Vagina (tissue), 2 donors: ENCODE results near the gene GUCD1. TPM values are rescaled to one million over a fixed set of nuclear protein-coding genes. Genes with fewer than 3 reads are reported as not detected.

Experiments
- DNase-seq, 2 donors: peaks; one replicate each; pipeline ENCODE4 v3.0.0-alpha.2; 2017; ENCODE audit errors: extremely low spot score in 2 of 2
- H3K27ac ChIP-seq: fragments of 200-600 bp; sonication (generic); one replicate; pipeline ENCODE4 v1.5.1; 2019
- H3K27me3 ChIP-seq: fragments of 200-600 bp; sonication (generic); one replicate; pipeline ENCODE4 v1.5.1; 2019
- H3K36me3 ChIP-seq, 2 donors: fragments of 200-600 bp; sonication (generic); one replicate each; pipeline ENCODE4 v1.5.1; 2017 to 2019
- H3K4me1 ChIP-seq: fragments of 200-600 bp; sonication (generic); one replicate; pipeline ENCODE4 v1.5.1; 2019
- H3K4me3 ChIP-seq, 2 donors: fragments of 200-600 bp; sonication (generic); 1 replicate in 1 of 2; 2 replicates in 1 of 2; pipeline ENCODE4 v1.5.1; 2016 to 2019
- H3K9me3 ChIP-seq: fragments of 200-600 bp; sonication (generic); one replicate; pipeline ENCODE4 v1.5.1; 2019
- POLR2A ChIP-seq, 2 donors: fragments of 450-650 bp; IDR thresholded peaks; one replicate each; pipeline ENCODE4 v1.6.1; 2017; ENCODE audit warnings: antibody characterized with exemption in 2 of 2, mild to moderate bottlenecking in 2 of 2, moderate library complexity in 2 of 2
- POLR2AphosphoS5 ChIP-seq, 2 donors: sonication (generic); formaldehyde crosslinking; IDR thresholded peaks; one replicate each; pipeline ENCODE4 v1.9.0; 2017; ENCODE audit warnings: antibody characterized with exemption in 2 of 2, mild to moderate bottlenecking in 2 of 2, low read depth in 1 of 2; ENCODE audit not compliant: insufficient read depth in 1 of 2
- intact Hi-C: fragments of 100-400 bp; cut with DNase I; formaldehyde crosslinking; loops from one replicate; pipeline ENCODE4 v1.15.1; 2023
- total RNA-seq: library from RNA; depleted of rRNA; stranded (reverse); fragments of >200 nt; gene quantifications from one replicate; pipeline ENCODE4 v1.2.3, GENCODE V29; 2016
- TF ChIP-seq, protein P1 (sequence below), 3 experiments: fragments of 450-650 bp in 2 of 3; fragments of 200-600 bp in 1 of 3; sonication (generic) in 1 of 3; IDR thresholded peaks; one replicate each; pipeline ENCODE4 v1.5.1; 2017 to 2019; ENCODE audit warnings: antibody characterized with exemption in 3 of 3, mild to moderate bottlenecking in 2 of 3, moderate library complexity in 2 of 3

The GUCD1 gene
- total RNA-seq, 1 donor from 2014 or later, result 81.8 TPM

- TF ChIP-seq POLR2AphosphoS5 (IDR thresholded peaks at IDR 0.05; ENCODE audit: insufficient read depth in 1 of 2, low read depth in 1 of 2), result no peak
- no peak for TF ChIP-seq POLR2A (IDR thresholded peaks at IDR 0.05)
- TF ChIP-seq, protein P1, sequence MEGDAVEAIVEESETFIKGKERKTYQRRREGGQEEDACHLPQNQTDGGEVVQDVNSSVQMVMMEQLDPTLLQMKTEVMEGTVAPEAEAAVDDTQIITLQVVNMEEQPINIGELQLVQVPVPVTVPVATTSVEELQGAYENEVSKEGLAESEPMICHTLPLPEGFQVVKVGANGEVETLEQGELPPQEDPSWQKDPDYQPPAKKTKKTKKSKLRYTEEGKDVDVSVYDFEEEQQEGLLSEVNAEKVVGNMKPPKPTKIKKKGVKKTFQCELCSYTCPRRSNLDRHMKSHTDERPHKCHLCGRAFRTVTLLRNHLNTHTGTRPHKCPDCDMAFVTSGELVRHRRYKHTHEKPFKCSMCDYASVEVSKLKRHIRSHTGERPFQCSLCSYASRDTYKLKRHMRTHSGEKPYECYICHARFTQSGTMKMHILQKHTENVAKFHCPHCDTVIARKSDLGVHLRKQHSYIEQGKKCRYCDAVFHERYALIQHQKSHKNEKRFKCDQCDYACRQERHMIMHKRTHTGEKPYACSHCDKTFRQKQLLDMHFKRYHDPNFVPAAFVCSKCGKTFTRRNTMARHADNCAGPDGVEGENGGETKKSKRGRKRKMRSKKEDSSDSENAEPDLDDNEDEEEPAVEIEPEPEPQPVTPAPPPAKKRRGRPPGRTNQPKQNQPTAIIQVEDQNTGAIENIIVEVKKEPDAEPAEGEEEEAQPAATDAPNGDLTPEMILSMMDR (IDR thresholded peaks at IDR 0.05), result no peak
- Histone ChIP-seq H3K4me3 (no peak overlapping the region), H3K27ac (no peak overlapping the region), H3K4me1 (no peaks in the 10 kb centered on the region), H3K9me3 (no peaks in the 10 kb centered on the region), H3K27me3 (no peaks in the 10 kb centered on the region), H3K36me3 (no peaks in the 10 kb centered on the region)
- intact Hi-C loops, result loop anchor here (5.0 kb wide), 1 partner anchor 78 kb away; no protein-coding TSS in a partner anchor
- no peak for DNase-seq
Measured at GRCh38 chr22:24500277-24500820, 54.6 kb downstream of the GUCD1 start.

- H3K27me3 ChIP-seq, result peaks cover 3% of the 10 kb centered on the region
- H3K4me1 ChIP-seq, result peaks cover 3% of the 10 kb centered on the region
- TF ChIP-seq, protein P1 (IDR thresholded peaks at IDR 0.05), result no peak
- TF ChIP-seq POLR2A (IDR thresholded peaks at IDR 0.05) (no peak), POLR2AphosphoS5 (IDR thresholded peaks at IDR 0.05; ENCODE audit: insufficient read depth in 1 of 2, low read depth in 1 of 2) (no peak)
- H3K4me3 ChIP-seq, result no peak overlapping the region
- H3K36me3 ChIP-seq, result no peaks in the 10 kb centered on the region
- H3K27ac ChIP-seq, result no peak overlapping the region
- H3K9me3 ChIP-seq, result no peaks in the 10 kb centered on the region
- DNase-seq, result no peak
- intact Hi-C loops, result loop anchor here (5.0 kb wide), 1 partner anchor 77 kb away; no protein-coding TSS in a partner anchor
Measured at GRCh38 chr22:24499706-24500276, 55.1 kb downstream of the GUCD1 start.

DNA sequence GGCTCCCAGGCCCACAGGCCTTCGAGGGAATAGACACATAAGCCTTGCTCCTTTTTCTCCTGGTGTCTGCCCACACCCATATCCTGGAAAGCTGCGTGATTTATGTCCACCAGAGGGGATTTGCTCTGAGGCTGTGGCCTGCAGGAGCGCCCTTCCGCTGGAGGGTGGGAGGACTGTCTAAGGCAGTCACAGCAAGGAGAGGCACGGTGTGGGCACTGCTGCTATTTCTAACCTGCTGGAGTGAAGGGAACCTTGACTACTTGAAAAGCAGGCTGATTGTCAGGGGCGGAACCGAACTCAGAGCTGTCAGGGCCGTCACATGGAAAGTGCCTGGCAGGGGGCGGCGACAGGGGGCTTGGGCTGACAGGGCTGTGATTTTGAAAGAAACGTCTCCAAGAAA lies 56.1 kb downstream of the GUCD1 start:
- no peak for DNase-seq

GRCh38 chr22:24497841-24498258 lies 57.1 kb downstream of the GUCD1 start:
- intact Hi-C loops, result no loop called here
- H3K9me3 ChIP-seq, result no peaks in the 10 kb centered on the region
- no peak for TF ChIP-seq POLR2AphosphoS5 (IDR thresholded peaks at IDR 0.05; ENCODE audit: insufficient read depth in 1 of 2, low read depth in 1 of 2)
- TF ChIP-seq POLR2A (IDR thresholded peaks at IDR 0.05), result no peak

More for the DNA sequence above, 56.1 kb downstream of the GUCD1 start:
- TF ChIP-seq, protein P1 (IDR thresholded peaks at IDR 0.05), result no peak
- no peak for TF ChIP-seq POLR2A (IDR thresholded peaks at IDR 0.05)
- no peak for TF ChIP-seq POLR2AphosphoS5 (IDR thresholded peaks at IDR 0.05; ENCODE audit: insufficient read depth in 1 of 2, low read depth in 1 of 2)
- Histone ChIP-seq H3K36me3 (no peaks in the 10 kb centered on the region), H3K9me3 (no peaks in the 10 kb centered on the region), H3K27ac (no peak overlapping the region), H3K4me1 (peaks cover 10% of the 10 kb centered on the region), H3K4me3 (no peak overlapping the region), H3K27me3 (peaks cover 10% of the 10 kb centered on the region)
- intact Hi-C loops, result no loop called here

DNA sequence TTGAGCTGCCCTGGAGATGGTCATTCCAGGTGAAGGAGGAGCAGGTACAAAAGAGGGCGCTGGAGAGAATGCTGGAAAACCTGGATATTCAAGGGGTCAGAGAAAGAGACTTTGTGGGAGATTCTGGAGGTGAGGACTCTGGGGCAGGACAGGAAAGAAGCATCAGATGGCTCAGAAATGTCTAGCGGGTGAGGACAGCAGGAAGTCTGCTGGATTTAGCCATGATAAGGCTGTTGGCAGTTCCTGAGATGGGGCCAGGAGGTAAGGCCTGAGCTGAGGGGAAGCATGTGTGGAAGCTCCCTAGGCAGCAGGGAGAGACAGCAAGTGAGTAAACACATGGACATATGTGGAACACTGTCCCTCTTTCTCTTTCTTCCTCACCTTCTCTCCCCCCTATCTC lies 58.3 kb downstream of the GUCD1 start:
- Histone ChIP-seq H3K4me3 (no peak overlapping the region), H3K36me3 (no peaks in the 10 kb centered on the region), H3K27ac (no peak overlapping the region), H3K27me3 (peaks cover 10% of the 10 kb centered on the region), H3K4me1 (peaks cover 10% of the 10 kb centered on the region), H3K9me3 (no peaks in the 10 kb centered on the region)
- no peak for TF ChIP-seq POLR2A (IDR thresholded peaks at IDR 0.05)
- TF ChIP-seq POLR2AphosphoS5 (IDR thresholded peaks at IDR 0.05; ENCODE audit: insufficient read depth in 1 of 2, low read depth in 1 of 2), result no peak
- TF ChIP-seq, protein P1 (IDR thresholded peaks at IDR 0.05), result no peak
- DNase-seq, result no peak
- intact Hi-C loops, result no loop called here

More at GRCh38 chr22:24497841-24498258, 57.1 kb downstream of the GUCD1 start:
- Histone ChIP-seq H3K36me3 (no peaks in the 10 kb centered on the region), H3K4me1 (peaks cover 10% of the 10 kb centered on the region), H3K27ac (no peak overlapping the region), H3K4me3 (no peak overlapping the region), H3K27me3 (peaks cover 10% of the 10 kb centered on the region)
- no peak for DNase-seq
